Measurements from ENCODE around the gene INPP4A.

DNA sequence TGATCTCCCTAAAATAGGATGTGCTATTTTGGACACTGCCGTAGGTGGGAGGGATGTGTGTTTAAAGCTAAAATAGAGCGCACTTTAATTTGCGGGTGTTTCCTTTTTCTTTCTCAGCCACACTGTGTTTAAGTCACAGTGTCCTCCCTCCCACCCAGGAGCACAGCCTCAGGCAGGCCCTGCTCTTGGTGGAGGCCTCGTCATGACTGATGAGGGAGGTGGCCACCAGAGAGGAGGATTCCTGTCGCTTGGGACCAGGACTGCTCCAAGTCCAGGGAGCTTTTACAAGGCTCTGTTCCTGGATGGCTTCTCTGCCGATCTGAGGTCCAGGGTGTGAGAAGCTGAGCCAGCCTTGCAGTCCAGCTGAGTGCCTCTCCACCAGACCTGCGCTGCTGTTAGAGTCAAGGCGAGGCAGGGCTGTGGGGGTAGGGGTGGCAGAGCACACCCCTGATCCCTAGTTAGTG, 33.5 kb downstream of the INPP4A start:
- no peak for TF ChIP-seq POLR2A (IDR thresholded peaks at IDR 0.05)
- TF ChIP-seq, protein P1, sequence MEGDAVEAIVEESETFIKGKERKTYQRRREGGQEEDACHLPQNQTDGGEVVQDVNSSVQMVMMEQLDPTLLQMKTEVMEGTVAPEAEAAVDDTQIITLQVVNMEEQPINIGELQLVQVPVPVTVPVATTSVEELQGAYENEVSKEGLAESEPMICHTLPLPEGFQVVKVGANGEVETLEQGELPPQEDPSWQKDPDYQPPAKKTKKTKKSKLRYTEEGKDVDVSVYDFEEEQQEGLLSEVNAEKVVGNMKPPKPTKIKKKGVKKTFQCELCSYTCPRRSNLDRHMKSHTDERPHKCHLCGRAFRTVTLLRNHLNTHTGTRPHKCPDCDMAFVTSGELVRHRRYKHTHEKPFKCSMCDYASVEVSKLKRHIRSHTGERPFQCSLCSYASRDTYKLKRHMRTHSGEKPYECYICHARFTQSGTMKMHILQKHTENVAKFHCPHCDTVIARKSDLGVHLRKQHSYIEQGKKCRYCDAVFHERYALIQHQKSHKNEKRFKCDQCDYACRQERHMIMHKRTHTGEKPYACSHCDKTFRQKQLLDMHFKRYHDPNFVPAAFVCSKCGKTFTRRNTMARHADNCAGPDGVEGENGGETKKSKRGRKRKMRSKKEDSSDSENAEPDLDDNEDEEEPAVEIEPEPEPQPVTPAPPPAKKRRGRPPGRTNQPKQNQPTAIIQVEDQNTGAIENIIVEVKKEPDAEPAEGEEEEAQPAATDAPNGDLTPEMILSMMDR (IDR thresholded peaks at IDR 0.05): no peak

Data from esophagus squamous epithelium (tissue), 4 donors.